Right renal pelvis (tissue), 4 donors: ENCODE data around the gene FAM193A. TPM values are rescaled to one million over a fixed set of nuclear protein-coding genes. Genes with fewer than 3 reads are reported as not detected.
"Not testable (repeated sequence)": the region's sequence is repeated elsewhere in the genome, so short reads cannot be mapped to it uniquely, and the experiment has no call there.

Experiments
- DNase-seq, 4 donors: peaks; one replicate each; pipeline ENCODE4 v3.0.0-alpha.2; 2013; ENCODE audit warnings: low read depth in 4 of 4, low spot score in 3 of 4, missing footprints in 1 of 4
- polyA plus RNA-seq, 4 donors: library from polyadenylated mRNA; unstranded; fragments of 120-200 nt; gene quantifications; one replicate each; pipeline ENCODE4 v1.2.1, GENCODE V29; 2013; ENCODE audit not compliant: insufficient read length in 4 of 4

Gene FAM193A
- polyA plus RNA-seq, 4 donors, result 24.0 to 28.8 (median 26.8) TPM

GRCh38 chr4:2570036-2570435 lies 33.6 kb downstream of the FAM193A start:
- DNase-seq, result no peak

DNA sequence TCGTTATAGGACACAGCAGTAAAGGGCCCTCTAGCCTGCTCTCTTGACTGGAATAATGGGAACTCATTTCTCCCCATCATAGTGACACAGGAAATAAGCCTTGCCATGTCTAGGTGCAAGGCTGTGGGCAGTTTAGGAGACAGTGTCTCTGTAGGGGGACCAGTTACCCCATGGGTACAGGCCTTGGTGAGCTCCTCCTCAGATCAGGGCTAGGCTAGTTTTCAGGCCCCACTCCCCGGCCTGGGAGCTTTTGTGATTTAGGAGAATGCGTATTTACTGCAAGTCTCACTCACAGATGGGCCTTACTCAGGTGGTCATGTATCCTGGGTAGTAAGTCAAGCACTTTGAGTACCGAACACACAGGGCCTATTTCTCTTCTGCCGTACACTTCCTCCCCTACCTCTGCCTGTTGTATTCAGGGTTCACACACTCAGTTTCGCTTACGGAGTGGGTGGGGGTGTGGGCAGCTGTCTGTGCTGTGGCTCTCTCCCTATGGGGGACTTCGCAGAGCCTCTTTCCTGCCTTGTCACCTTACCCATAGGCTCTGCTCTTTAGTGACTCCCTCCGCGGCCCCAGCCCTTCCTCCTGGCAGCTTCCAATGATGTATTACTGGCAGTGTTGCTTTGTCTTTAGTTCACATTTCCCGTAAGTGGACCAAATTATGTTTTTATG lies 34.2 kb downstream of the FAM193A start:
- DNase-seq, result no peak

- no peak for DNase-seq
Measured at GRCh38 chr4:2572076-2572475, 35.6 kb downstream of the FAM193A start.

DNA sequence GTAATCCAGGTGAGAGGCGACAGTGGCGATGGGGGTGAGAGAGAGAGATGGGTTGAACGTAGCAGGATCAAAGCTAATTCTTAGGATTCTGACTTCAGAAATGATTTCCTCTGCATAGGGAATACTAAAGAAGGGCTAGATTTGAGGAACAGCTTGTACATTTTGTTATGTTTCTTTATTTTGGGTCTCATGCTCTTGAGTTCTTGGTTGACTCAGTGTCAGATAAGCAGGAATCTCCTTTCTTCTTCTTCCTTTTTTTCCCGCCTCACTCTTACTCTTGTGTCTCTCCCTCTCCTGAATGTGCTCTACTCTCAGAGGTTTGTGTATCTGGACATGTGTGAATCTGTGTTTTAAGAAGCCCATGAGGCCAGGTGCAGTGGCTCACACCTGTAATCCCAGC lies 36.4 kb downstream of the FAM193A start:
- no peak for DNase-seq

DNA sequence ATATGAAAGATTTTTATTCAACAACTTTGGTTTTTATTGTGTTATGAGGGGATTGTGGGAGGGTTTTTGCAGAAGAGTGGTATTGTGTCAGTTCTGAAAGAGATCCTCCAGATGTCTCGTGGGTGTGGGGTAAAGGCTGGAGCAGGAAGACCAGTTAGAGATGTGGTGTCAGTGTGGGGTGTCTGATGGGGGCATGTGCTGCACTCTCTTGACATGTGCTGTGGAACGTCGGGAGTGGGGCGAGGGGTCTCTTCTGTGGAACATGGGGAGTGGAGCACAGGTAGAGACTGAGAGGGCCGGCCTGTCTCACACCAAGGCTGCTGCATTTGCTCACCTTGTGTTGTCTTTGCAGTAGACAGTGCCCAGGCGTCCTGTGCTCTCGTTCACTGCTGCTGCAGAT lies 37.6 kb downstream of the FAM193A start:
- no peak for DNase-seq

- DNase-seq, result no peak
Measured at GRCh38 chr4:2574863-2575262, 38.4 kb downstream of the FAM193A start.

DNA sequence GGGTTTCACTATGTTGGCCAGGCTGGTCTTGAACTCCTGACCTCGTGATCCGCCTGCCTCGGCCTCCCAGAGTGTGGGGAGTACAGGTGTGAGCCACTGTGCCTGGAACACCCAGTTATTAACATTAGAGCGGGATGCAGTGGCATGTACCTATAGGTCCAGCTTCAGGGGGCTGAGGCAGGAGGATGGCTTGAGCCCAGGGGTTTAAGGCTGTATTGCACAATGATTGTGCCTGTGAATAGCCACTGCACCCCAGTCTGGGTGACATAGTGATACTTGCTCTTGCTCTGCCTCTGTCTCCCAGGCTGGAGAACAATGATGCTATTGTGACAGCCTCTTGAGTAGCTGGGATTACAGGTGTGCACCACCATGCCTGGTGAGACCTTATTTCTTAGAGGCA lies 39.8 kb downstream of the FAM193A start:
- DNase-seq, result no peak

DNA sequence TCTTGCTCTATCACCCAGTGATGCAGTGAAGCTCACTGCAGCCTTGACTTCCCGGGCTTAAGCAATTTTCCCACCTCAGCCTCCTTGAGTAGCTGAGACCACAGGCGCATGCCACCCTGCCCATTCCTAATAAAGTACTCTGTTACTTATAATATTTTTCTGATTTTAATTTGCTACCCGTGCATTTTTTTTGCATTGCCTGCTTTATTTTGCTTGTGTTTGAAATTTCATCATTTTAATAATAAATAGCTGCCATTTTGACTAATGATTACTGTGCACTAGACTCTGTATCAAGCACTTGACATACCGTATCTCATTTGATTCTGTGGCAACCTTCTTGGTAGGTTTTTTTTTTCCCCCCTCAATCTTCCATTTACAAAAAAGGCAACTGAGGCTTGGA lies 41.7 kb downstream of the FAM193A start:
- DNase-seq, result no peak

DNA sequence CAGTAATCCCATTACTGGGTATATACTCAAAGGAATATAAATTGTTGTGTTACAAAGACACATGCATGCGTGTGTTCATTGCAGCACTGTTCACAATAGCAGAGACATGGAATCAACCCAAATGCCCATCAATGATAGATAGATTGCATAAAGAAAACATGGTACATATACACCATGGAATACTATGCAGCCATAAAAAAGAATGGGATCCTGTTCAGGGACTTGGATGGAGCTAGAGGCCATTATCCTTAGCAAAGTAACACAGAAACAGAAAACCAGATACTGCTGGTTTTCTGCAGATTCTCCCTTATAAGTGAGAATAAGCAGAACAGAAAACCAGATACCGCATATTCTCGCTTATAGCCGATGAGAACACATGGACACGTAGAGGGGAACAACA lies 43.5 kb downstream of the FAM193A start:
- DNase-seq, result no peak

- DNase-seq, result no peak
Measured at GRCh38 chr4:2583092-2583491, 46.6 kb downstream of the FAM193A start.

DNA sequence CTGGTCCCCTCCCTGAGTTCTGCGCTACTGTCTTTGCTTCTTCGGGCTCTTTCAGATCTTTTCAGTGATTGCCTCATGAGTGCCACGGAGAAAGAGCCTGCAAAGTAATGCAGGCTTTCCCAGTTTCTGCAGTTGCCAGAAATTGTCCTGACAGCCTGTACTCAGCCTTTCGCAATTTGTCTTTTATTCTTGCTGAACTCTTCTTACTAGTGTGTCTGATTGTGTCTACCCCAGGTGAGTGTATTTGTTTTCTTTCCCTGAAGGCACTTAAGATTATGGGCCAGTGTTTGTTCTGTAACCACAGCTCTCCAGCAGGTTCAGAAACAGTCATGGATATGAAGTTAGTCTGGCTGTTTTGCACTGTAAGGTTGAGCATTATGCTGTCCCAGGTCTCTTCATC lies 47.1 kb downstream of the FAM193A start:
- no peak for DNase-seq

DNA sequence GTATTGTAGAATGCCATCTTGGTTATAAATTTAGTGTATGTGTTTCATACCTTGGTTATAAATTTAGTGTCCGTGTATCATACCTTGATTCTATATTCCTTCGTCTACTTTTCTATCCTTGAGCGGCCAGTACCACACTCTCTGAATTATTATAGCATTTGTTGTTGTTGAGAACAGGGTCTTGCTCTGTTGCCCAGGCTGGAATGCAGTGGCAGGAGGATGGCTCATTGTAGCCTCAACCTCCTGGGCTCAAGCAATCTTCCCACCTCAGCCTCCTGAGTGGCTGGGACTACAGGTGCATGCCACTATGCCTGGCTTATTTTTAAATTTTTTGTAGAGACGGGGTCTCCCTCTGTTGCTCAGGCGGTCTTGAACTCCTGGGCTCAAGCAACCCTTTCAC lies 50.1 kb downstream of the FAM193A start:
- no peak for DNase-seq

- no peak for DNase-seq
Measured at GRCh38 chr4:2587213-2587823, 50.9 kb downstream of the FAM193A start.

GRCh38 chr4:2588259-2588658 lies 51.8 kb downstream of the FAM193A start:
- DNase-seq, result no peak

DNA sequence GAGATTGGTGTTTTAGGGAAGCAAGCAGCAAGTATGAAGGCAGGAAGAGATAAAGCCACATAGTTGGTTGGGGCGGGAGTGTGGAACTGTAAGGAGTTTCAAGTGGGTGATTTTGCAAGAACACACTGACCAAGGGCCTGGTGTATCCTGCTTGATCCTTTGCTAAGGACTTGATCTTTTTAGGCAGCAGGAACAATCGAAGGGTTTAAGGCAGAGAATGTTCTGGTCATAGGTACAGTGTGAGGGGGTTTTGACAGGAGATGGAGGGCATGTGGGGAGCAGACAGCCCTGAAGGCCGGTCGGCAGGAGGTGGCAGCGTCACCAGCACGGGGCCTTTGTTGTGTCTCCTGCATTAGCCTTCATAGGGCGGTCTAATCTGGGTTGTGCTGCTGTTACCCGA lies 54.7 kb downstream of the FAM193A start:
- DNase-seq, result no peak

- not testable (repeated sequence) for DNase-seq
Measured at GRCh38 chr4:2592014-2592413, 55.6 kb downstream of the FAM193A start.

DNA sequence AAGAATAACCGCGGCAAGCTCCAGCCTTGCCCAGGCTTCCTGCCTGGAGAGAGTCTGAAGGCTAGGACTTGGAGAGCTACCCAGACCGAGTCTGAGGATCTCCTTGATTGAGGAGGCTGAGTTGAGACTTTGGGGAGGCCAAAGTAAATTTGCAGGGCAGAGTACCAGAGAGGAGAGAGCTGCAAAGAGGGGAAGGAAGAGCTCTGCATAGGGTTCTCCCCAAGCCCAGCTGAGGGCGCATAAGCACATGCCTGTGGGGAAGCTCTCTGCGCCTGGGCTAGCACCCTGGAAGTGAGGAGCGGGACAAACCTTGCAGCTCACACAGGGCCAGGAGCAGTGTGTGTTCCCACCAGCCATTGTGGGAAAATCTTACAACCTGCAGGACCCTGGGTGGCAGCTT lies 56.1 kb downstream of the FAM193A start:
- no peak for DNase-seq

DNA sequence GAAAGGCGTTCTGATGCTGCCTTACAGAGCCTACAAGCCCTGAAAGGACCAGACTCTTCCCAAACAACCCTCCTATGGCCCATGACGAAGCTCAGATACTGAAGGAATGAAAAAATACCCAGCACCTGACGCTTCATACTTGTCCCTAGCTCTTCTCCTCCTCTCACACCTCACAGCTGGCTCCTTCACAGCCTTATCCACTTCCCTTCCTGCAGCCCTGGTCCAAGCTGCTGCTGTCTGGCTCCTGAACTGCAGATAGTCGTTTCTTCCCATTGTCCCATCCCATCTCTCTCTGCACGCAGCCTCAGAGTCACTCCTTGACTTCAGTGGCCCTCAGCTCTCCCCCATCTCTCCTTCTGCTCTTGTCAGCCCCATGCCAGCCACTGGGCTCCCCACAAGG lies 56.6 kb downstream of the FAM193A start:
- DNase-seq, result no peak

- DNase-seq, result no peak
Measured at GRCh38 chr4:2595436-2595835, 59.0 kb downstream of the FAM193A start.

DNA sequence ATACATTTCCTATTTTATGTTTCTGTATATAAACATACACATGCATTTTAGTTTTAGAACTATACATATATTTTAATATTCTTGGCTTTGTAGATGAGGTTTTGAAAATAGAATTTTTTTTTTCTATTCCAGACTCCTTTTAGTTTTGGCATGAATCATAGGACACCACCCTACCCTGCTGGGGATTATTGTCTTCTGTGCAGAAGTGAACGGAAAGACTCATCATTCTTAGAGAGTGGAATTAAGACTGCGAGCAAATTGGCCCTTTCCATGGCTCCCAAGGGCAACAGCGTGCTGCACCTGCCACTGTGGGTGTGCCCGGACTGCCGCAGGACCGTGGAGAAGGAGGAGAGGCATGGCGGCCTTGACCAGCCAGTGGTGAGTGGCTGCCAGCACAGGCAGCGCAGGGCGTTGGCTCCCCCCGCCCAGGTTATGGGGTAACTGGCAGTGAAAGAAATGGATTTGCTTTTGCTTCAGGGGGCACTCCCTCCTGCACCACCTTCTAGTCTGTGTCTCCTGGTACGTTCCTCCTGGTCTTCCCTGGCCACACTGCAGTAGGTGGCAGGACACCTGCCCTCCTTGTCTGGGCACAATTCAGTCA lies 59.6 kb downstream of the FAM193A start:
- no peak for DNase-seq

DNA sequence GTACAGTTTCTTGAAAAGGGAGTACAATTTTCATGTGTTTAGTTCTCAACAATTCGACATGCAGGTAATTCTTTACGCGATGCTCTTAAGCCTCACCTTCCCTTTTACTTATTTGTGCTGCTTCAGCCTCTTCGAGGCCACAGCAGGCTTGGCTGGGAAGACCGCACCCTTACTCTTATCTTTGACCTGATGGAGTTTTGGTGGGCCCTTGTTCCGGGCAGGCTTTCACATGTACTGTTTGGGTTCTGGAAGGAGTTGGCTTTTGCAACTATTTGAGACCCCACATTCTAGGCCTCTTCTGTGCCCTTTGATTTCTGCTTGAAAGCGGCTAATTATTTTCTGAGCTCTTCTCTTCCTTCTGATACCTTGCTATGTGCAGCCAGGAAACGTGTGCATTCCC lies 60.2 kb downstream of the FAM193A start:
- no peak for DNase-seq
